KOPT-K1 (cell line): ENCODE data around the gene DRC3.

Experiments used
- H3K27ac ChIP-seq: fragments of 200-600 bp; sonication (generic); 2 replicates; pipeline ENCODE4 v1.5.1; 2016; ENCODE audit warnings: antibody characterized with exemption, mild to moderate bottlenecking, low read depth, low read length; ENCODE audit not compliant: poor library complexity, severe bottlenecking
- H3K36me3 ChIP-seq: fragments of 200-600 bp; sonication (generic); 2 replicates; pipeline ENCODE4 v1.5.1; 2017; ENCODE audit warnings: antibody characterized with exemption, mild to moderate bottlenecking, low read length, moderate library complexity; ENCODE audit not compliant: insufficient read depth
- H3K9me3 ChIP-seq: fragments of 200-600 bp; sonication (generic); 2 replicates; pipeline ENCODE4 v1.5.1; 2017; ENCODE audit warnings: antibody characterized with exemption, low read length, mild to moderate bottlenecking; ENCODE audit not compliant: insufficient read depth, poor library complexity, severe bottlenecking

DRC3 gene

GRCh38 chr17:17971431-17972125 lies 1.1 kb upstream of the DRC3 start:
- Histone ChIP-seq H3K36me3 (no peaks in the 10 kb centered on the region), H3K9me3 (no peaks in the 10 kb centered on the region), H3K27ac (peak overlapping the region; percentile 52)

GRCh38 chr17:17972952-17973254 lies 241 bp downstream of the DRC3 start:
- H3K36me3 ChIP-seq = no peaks in the 10 kb centered on the region
- H3K9me3 ChIP-seq = no peaks in the 10 kb centered on the region
- H3K27ac ChIP-seq = no peak overlapping the region

- H3K27ac ChIP-seq = no peak overlapping the region
- H3K36me3 ChIP-seq = no peaks in the 10 kb centered on the region
- H3K9me3 ChIP-seq = no peaks in the 10 kb centered on the region
Measured at GRCh38 chr17:17975436-17975835, 2.8 kb downstream of the DRC3 start.

- H3K27ac ChIP-seq = no peak overlapping the region
- H3K9me3 ChIP-seq = no peaks in the 10 kb centered on the region
- no peaks in the 10 kb centered on the region for H3K36me3 ChIP-seq
Measured at GRCh38 chr17:17976931-17977570, 4.4 kb downstream of the DRC3 start.

- no peak overlapping the region for H3K27ac ChIP-seq
- no peaks in the 10 kb centered on the region for H3K9me3 ChIP-seq
- H3K36me3 ChIP-seq = no peaks in the 10 kb centered on the region
Measured at GRCh38 chr17:17978481-17979424, 6.1 kb downstream of the DRC3 start.

- Histone ChIP-seq H3K9me3 (no peaks in the 10 kb centered on the region), H3K36me3 (no peaks in the 10 kb centered on the region), H3K27ac (no peak overlapping the region)
Measured at GRCh38 chr17:17979778-17980177, 7.1 kb downstream of the DRC3 start.

- H3K27ac ChIP-seq = no peak overlapping the region
- H3K36me3 ChIP-seq = no peaks in the 10 kb centered on the region
- no peaks in the 10 kb centered on the region for H3K9me3 ChIP-seq
Measured at GRCh38 chr17:17981330-17981729, 8.7 kb downstream of the DRC3 start.

- Histone ChIP-seq H3K36me3 (no peaks in the 10 kb centered on the region), H3K9me3 (no peaks in the 10 kb centered on the region), H3K27ac (no peak overlapping the region)
Measured at GRCh38 chr17:17982801-17983200, 10.1 kb downstream of the DRC3 start.

GRCh38 chr17:17983376-17983775 lies 10.7 kb downstream of the DRC3 start:
- Histone ChIP-seq H3K36me3 (no peaks in the 10 kb centered on the region), H3K9me3 (no peaks in the 10 kb centered on the region), H3K27ac (no peak overlapping the region)

- no peak overlapping the region for H3K27ac ChIP-seq
- no peaks in the 10 kb centered on the region for H3K36me3 ChIP-seq
- no peaks in the 10 kb centered on the region for H3K9me3 ChIP-seq
Measured at GRCh38 chr17:17983776-17984175, 11.1 kb downstream of the DRC3 start.

- Histone ChIP-seq H3K27ac (no peak overlapping the region), H3K36me3 (no peaks in the 10 kb centered on the region), H3K9me3 (no peaks in the 10 kb centered on the region)
Measured at GRCh38 chr17:17985153-17985552, 12.5 kb downstream of the DRC3 start.

GRCh38 chr17:17985555-17985954 lies 12.9 kb downstream of the DRC3 start:
- no peaks in the 10 kb centered on the region for H3K36me3 ChIP-seq
- no peak overlapping the region for H3K27ac ChIP-seq

GRCh38 chr17:17987187-17987896 lies 14.7 kb downstream of the DRC3 start:
- no peak overlapping the region for H3K27ac ChIP-seq
- no peaks in the 10 kb centered on the region for H3K36me3 ChIP-seq
- H3K9me3 ChIP-seq = no peaks in the 10 kb centered on the region

More at GRCh38 chr17:17985555-17985954, 12.9 kb downstream of the DRC3 start:
- no peaks in the 10 kb centered on the region for H3K9me3 ChIP-seq

GRCh38 chr17:17987901-17988300 lies 15.2 kb downstream of the DRC3 start:
- no peaks in the 10 kb centered on the region for H3K9me3 ChIP-seq
- no peak overlapping the region for H3K27ac ChIP-seq
- no peaks in the 10 kb centered on the region for H3K36me3 ChIP-seq

GRCh38 chr17:17988427-17988945 lies 15.8 kb downstream of the DRC3 start:
- Histone ChIP-seq H3K27ac (no peak overlapping the region), H3K9me3 (no peaks in the 10 kb centered on the region), H3K36me3 (no peaks in the 10 kb centered on the region)
